Measurements from ENCODE around the gene SF1. TPM values are rescaled to one million over a fixed set of nuclear protein-coding genes. Genes with fewer than 3 reads are reported as not detected.

SF1 gene
- total RNA-seq, 4 donors from 2014 or later, result 199 to 285 (median 234) TPM

DNA sequence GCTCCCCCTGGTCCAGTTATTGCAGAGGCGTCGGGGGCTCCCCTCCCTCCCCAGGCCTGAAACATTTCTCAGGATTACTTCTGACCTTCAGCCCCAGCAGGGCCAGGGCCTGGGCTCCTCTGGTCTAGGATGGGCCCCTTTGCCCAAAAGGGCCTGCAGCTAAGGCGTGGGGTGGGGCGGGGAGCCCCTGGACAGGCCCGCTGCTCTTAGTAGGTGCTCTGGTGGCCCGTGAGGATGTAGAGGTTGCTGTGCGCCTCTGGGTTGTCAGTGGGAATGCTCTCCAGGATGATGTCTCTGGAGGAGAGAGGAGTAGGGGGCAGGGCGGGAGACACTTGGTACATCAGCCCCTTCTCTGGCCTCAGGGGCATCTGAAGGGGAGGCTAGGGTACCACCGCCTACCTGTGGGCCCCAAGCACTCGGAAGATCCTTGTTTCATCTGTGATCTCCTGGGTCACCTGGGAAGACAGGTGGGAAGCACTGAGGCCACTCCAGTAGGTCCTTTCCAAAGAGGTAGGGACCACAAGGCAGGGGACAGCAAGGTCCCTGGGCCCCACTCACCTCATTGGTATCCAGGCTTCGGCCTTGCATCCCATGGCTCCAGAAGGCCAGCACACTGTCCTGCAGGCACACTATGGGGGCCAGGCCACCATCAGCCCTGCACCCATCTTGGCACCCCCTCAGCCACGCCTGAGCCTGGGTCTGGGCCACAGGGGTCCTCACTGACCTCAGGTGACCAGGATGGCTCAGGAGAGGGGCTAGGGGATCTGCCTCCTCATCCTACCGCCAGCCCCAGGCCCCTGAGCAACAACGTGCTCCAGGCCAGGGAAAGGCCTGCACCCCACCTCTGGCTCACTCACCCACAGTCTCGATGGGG is 11.2 kb upstream of the SF1 start:
- 95% methylated on average over 14 of the region's 15 CpGs for WGBS
- no peak overlapping the region for H3K27ac ChIP-seq (replicated peaks in 1 of 4)
- H3K4me3 ChIP-seq, result no peak overlapping the region
- H3K4me1 ChIP-seq, result peaks cover 0 to 12% (median 8%) of the 10 kb centered on the region in 4 donors
- TF ChIP-seq POLR2A (IDR thresholded peaks at IDR 0.05; ENCODE audit: low read depth) (no peak), POLR2AphosphoS5 (IDR thresholded peaks at IDR 0.05) (no peak), CTCF (IDR thresholded peaks at IDR 0.05) (no peak), EP300 (IDR thresholded peaks at IDR 0.05) (no peak)
- peaks cover 4 to 57% (median 38%) of the 10 kb centered on the region in 4 donors for H3K36me3 ChIP-seq
- DNase-seq (ENCODE audit: extremely low spot score), result no peak
- intact Hi-C loops (cut with DNase I), result loop anchor here (10.0 kb wide), 1 partner anchor 105 kb away; no protein-coding TSS in a partner anchor
- H3K9me3 ChIP-seq, result no peaks in the 10 kb centered on the region
- H3K27me3 ChIP-seq, result no peaks in the 10 kb centered on the region

GRCh38 chr11:64788321-64789215 is 10.2 kb upstream of the SF1 start:
- no peak overlapping the region for H3K4me3 ChIP-seq
- TF ChIP-seq POLR2AphosphoS5 (IDR thresholded peaks at IDR 0.05) (no peak), CTCF (IDR thresholded peaks at IDR 0.05) (no peak), POLR2A (IDR thresholded peaks at IDR 0.05; ENCODE audit: low read depth) (no peak), EP300 (IDR thresholded peaks at IDR 0.05) (no peak)
- peaks cover 4 to 54% (median 37%) of the 10 kb centered on the region in 4 donors for H3K36me3 ChIP-seq
- H3K9me3 ChIP-seq, result no peaks in the 10 kb centered on the region
- WGBS, result 85% methylated on average over 7 of the region's 9 CpGs
- H3K27me3 ChIP-seq, result no peaks in the 10 kb centered on the region
- DNase-seq (ENCODE audit: extremely low spot score), result no peak
- H3K4me1 ChIP-seq, result peaks cover 0 to 12% (median 6%) of the 10 kb centered on the region in 4 donors
- H3K27ac ChIP-seq (replicated peaks in 1 of 4), result peak overlapping the region in 2 of 4 donors; percentile 36
- intact Hi-C loops (cut with DNase I), result loop anchor here (10.0 kb wide), 1 partner anchor 106 kb away; no protein-coding TSS in a partner anchor

- Histone ChIP-seq H3K4me1 (peaks cover 0 to 12% (median 3%) of the 10 kb centered on the region in 4 donors), H3K27me3 (no peaks in the 10 kb centered on the region), H3K4me3 (no peak overlapping the region), H3K9me3 (no peaks in the 10 kb centered on the region), H3K27ac (replicated peaks in 1 of 4) (peak overlapping the region in 2 of 4 donors; percentile 36), H3K36me3 (peaks cover 4 to 47% (median 37%) of the 10 kb centered on the region in 4 donors)
- 61% methylated on average over 9 of the region's 15 CpGs for WGBS
- intact Hi-C loops (cut with DNase I), result loop anchor here (10.0 kb wide), 1 partner anchor 107 kb away; no protein-coding TSS in a partner anchor
- peak; percentile 91 for DNase-seq (ENCODE audit: extremely low spot score)
- TF ChIP-seq CTCF (IDR thresholded peaks at IDR 0.05) (peak; percentile 57 to 78 (median 65)), EP300 (IDR thresholded peaks at IDR 0.05) (no peak), POLR2AphosphoS5 (IDR thresholded peaks at IDR 0.05) (peak in 1 of 2 donors; percentile 30), POLR2A (IDR thresholded peaks at IDR 0.05; ENCODE audit: low read depth) (no peak)
Observed at GRCh38 chr11:64787526-64788320, 9.4 kb upstream of the SF1 start.

- Histone ChIP-seq H3K4me3 (no peak overlapping the region), H3K27ac (replicated peaks in 1 of 4) (no peak overlapping the region), H3K9me3 (no peaks in the 10 kb centered on the region), H3K4me1 (peaks cover 0 to 12% (median 3%) of the 10 kb centered on the region in 4 donors), H3K27me3 (no peaks in the 10 kb centered on the region), H3K36me3 (peaks cover 0 to 33% (median 25%) of the 10 kb centered on the region in 4 donors)
- DNase-seq (ENCODE audit: extremely low spot score), result no peak
- no peak for TF ChIP-seq EP300 (IDR thresholded peaks at IDR 0.05)
- TF ChIP-seq POLR2AphosphoS5 (IDR thresholded peaks at IDR 0.05), result no peak
- TF ChIP-seq CTCF (IDR thresholded peaks at IDR 0.05), result no peak
- no peak for TF ChIP-seq POLR2A (IDR thresholded peaks at IDR 0.05; ENCODE audit: low read depth)
- WGBS, result 93% methylated on average over 10 of the region's 10 CpGs
- intact Hi-C loops (cut with DNase I), result loop anchor here (10.0 kb wide), 1 partner anchor 108 kb away; no protein-coding TSS in a partner anchor
Observed at GRCh38 chr11:64786308-64786707, 8.0 kb upstream of the SF1 start.

All from esophagus muscularis mucosa (tissue), 4 donors.